Thoracic aorta (tissue), 2 donors: ENCODE measurements around the gene USPL1. TPM values are rescaled to one million over a fixed set of nuclear protein-coding genes. Genes with fewer than 3 reads are reported as not detected.
"Not testable (repeated sequence)": the region's sequence is repeated elsewhere in the genome, so short reads cannot be mapped to it uniquely, and the experiment has no call there.

Source experiments
- ATAC-seq: fragments of 150-250 bp; one replicate; pipeline ENCODE4 v1.8.0; 2017; ENCODE audit warnings: low read depth; ENCODE audit not compliant: insufficient number of reproducible peaks, low FRiP score
- DNase-seq: peaks from one replicate; pipeline ENCODE4 v3.0.0-alpha.2; 2020; ENCODE audit warnings: low spot score
- H3K27ac ChIP-seq, 2 donors: fragments of 200-600 bp; sonication (generic); 1 replicate in 1 of 2; 2 replicates in 1 of 2; pipeline ENCODE4 v1.5.1; 2016; ENCODE audit warnings: mild to moderate bottlenecking in 2 of 2, moderate library complexity in 2 of 2
- H3K27me3 ChIP-seq: fragments of 200-600 bp; sonication (generic); replicated peaks from 2 replicates; pipeline ENCODE4 v1.6.0; 2016; ENCODE audit warnings: mild to moderate bottlenecking; ENCODE audit not compliant: insufficient read depth
- H3K36me3 ChIP-seq: fragments of 200-600 bp; sonication (generic); one replicate; pipeline ENCODE4 v1.5.1; 2016
- H3K4me1 ChIP-seq, 2 donors: fragments of 200-600 bp; sonication (generic); 1 replicate in 1 of 2; 2 replicates in 1 of 2; pipeline versions ENCODE4 v1.5.1 to v1.6.0; 2016; ENCODE audit warnings: low read depth in 2 of 2, mild to moderate bottlenecking in 1 of 2; ENCODE audit not compliant: control insufficient read depth in 1 of 2
- H3K4me3 ChIP-seq: fragments of 200-600 bp; sonication (generic); 2 replicates; pipeline ENCODE4 v1.5.1; 2016; ENCODE audit warnings: mild to moderate bottlenecking
- H3K9me3 ChIP-seq: fragments of 200-600 bp; sonication (generic); 2 replicates; pipeline ENCODE4 v1.5.1; 2016
- CTCF ChIP-seq: fragments of 200-600 bp; sonication (generic); IDR thresholded peaks from one replicate; pipeline ENCODE4 v1.5.1; 2019; ENCODE audit warnings: antibody characterized with exemption
- total RNA-seq, 2 donors: library from RNA; depleted of rRNA; stranded (reverse); fragments of >200 nt; gene quantifications; one replicate each; pipeline versions ENCODE4 v1.1.0 to v1.2.3, GENCODE V29; 2016

Gene USPL1
- total RNA-seq, 2 donors from 2014 or later: 20.7 to 25.3 TPM

DNA sequence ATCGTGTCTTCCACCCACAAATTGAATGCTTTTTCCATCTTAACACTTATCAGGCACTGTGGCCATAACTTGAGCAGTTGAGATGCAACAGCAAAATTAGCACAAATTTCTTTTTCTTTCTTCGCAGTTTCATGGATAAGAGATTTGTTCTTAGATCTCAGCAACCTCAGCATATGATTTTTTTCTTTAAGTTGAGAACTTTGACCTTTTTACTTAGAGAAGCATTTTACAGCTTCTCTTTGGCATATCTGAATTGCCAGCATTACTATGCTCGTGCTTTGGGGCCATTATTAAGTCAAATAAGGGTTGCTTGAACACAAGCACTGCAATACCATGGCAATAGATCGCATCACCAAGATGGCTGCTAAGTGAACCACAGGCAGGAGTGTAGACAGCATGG, 16.1 kb downstream of the USPL1 start:
- peaks cover 23% of the 10 kb centered on the region for H3K36me3 ChIP-seq
- H3K4me1 ChIP-seq: peaks cover 6 to 12% of the 10 kb centered on the region in 2 donors
- no peak overlapping the region for H3K27ac ChIP-seq
- H3K27me3 ChIP-seq: no peaks in the 10 kb centered on the region
- DNase-seq (no peak), ATAC-seq (no peak)
- TF ChIP-seq CTCF: no peak
- H3K4me3 ChIP-seq: no peak overlapping the region
- no peaks in the 10 kb centered on the region for H3K9me3 ChIP-seq

GRCh38 chr13:30634838-30635237, 17.1 kb downstream of the USPL1 start:
- no peaks in the 10 kb centered on the region for H3K27me3 ChIP-seq
- H3K4me3 ChIP-seq: no peak overlapping the region
- peaks cover 9 to 16% of the 10 kb centered on the region in 2 donors for H3K4me1 ChIP-seq
- H3K36me3 ChIP-seq: peaks cover 17% of the 10 kb centered on the region
- no peak overlapping the region for H3K27ac ChIP-seq
- no peak for ATAC-seq
- H3K9me3 ChIP-seq: no peaks in the 10 kb centered on the region
- DNase-seq: no peak
- TF ChIP-seq CTCF: no peak

DNA sequence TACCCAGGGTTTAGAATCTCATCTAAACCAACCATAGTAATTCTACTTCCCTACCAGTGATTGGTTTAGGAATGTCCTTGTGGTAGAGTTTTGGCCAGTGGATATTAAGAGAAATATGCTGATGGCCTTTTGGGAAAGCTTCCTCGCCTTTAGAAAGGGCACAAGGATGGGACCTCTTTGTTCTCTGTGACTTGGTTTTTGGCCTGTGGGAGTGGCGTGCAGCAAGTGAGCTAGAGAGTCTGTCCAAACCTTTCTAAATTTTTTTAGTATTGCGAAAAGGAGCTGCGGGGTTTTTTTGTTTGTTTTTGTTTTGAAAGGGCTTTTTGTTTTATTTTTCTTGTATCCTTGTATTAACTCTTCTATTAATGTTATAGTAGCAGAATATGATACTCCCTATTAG, 20.6 kb downstream of the USPL1 start:
- Histone ChIP-seq H3K4me1 (peaks cover 9 to 19% of the 10 kb centered on the region in 2 donors), H3K4me3 (no peak overlapping the region), H3K27me3 (no peaks in the 10 kb centered on the region), H3K9me3 (no peaks in the 10 kb centered on the region), H3K27ac (no peak overlapping the region), H3K36me3 (peaks cover 16% of the 10 kb centered on the region)
- ATAC-seq (no peak), DNase-seq (no peak)
- no peak for TF ChIP-seq CTCF

DNA sequence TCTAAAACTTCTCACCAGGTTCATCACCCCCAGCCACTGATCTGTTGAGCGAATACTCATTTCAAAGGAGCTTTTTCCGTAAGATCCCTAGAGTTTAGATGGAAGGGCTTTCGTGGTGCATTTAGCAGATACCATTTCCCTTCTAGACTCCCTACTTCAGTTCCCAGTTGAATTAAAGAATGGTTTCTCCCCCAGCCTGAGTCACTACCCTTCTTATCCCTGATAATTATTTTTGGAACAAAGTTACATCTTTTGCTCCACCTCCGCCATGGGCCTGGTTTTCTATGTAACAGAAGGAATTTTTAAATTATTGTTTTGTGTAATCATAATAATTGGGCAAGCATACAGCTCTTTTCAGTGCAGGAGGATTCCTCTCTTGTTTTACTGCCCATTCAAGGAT, 22.0 kb downstream of the USPL1 start:
- ATAC-seq: no peak
- TF ChIP-seq CTCF: no peak

DNA sequence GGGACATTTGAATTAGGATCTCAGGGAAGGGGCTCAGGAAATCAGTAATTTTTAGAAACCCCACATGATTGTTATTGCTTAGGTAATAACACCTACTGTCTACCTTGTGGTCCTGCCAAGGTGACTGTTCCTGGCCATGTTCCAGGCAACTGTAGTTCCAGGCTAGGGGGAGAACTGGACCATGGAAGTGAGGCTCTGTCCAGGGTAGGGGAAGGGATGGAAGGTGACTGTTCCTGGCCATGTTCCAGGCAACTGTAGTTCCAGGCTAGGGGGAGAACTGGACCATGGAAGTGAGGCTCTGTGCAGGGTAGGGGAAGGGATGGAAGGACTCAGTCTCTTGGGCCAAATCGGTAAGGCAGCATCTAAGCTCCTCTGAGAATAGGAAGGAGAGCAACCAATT, 23.5 kb downstream of the USPL1 start:
- H3K4me1 ChIP-seq: peaks cover 9 to 19% of the 10 kb centered on the region in 2 donors
- DNase-seq, H3K27me3 ChIP-seq, H3K27ac ChIP-seq, H3K4me3 ChIP-seq, ATAC-seq, H3K9me3 ChIP-seq: not testable (repeated sequence)
- H3K36me3 ChIP-seq: peaks cover 23% of the 10 kb centered on the region

More for the DNA sequence above, 22.0 kb downstream of the USPL1 start:
- Histone ChIP-seq H3K4me3 (no peak overlapping the region), H3K9me3 (no peaks in the 10 kb centered on the region), H3K27ac (no peak overlapping the region), H3K4me1 (peaks cover 9 to 19% of the 10 kb centered on the region in 2 donors), H3K27me3 (no peaks in the 10 kb centered on the region), H3K36me3 (peaks cover 23% of the 10 kb centered on the region)
- no peak for DNase-seq

- H3K4me1 ChIP-seq: no peaks in the 10 kb centered on the region
- DNase-seq: no peak
- no peak for TF ChIP-seq CTCF
- H3K4me3 ChIP-seq: no peak overlapping the region
- H3K27ac ChIP-seq: no peak overlapping the region
- H3K36me3 ChIP-seq: peaks cover 46% of the 10 kb centered on the region
- no peaks in the 10 kb centered on the region for H3K27me3 ChIP-seq
- no peaks in the 10 kb centered on the region for H3K9me3 ChIP-seq
- no peak for ATAC-seq
Observed at GRCh38 chr13:30645629-30646028, 27.9 kb downstream of the USPL1 start.
